Psoas muscle (tissue), 8 donors: ENCODE results near the gene TEX52. TPM values are rescaled to one million over a fixed set of nuclear protein-coding genes. Genes with fewer than 3 reads are reported as not detected.
A peak's percentile ranks its signal among the peaks of the same experiment; 100 is the strongest.

Experiments
- ATAC-seq, 4 donors: fragments of 200-7000 bp; cut with Tn5 transposase; one replicate each; pipeline ENCODE4 v1.9.1; 2020; ENCODE audit warnings: moderate library complexity in 3 of 4, mild to moderate bottlenecking in 2 of 4
- DNase-seq, 2 donors: peaks; one replicate each; pipeline ENCODE4 v3.0.0-alpha.2; 2020
- H3K27ac ChIP-seq: fragments of 200-600 bp; one replicate; pipeline ENCODE4 v1.8.0; 2022
- H3K27me3 ChIP-seq, 3 donors: fragments of 200-600 bp in 1 of 3; one replicate each; pipeline versions ENCODE4 v1.6.1 to v1.8.0; 2013 to 2022; ENCODE audit warnings: low read length in 2 of 3, mild to moderate bottlenecking in 2 of 3, moderate library complexity in 1 of 3; ENCODE audit not compliant: insufficient read depth in 3 of 3
- H3K36me3 ChIP-seq, 2 donors: fragments of 200-600 bp in 1 of 2; one replicate each; pipeline versions ENCODE4 v1.6.1 to v1.8.0; 2013 to 2022; ENCODE audit warnings: low read depth in 1 of 2, mild to moderate bottlenecking in 1 of 2, moderate library complexity in 1 of 2; ENCODE audit not compliant: insufficient read depth in 1 of 2
- H3K4me1 ChIP-seq: fragments of 200-600 bp; one replicate; pipeline ENCODE4 v1.8.0; 2022
- H3K4me3 ChIP-seq: fragments of 200-600 bp; one replicate; pipeline ENCODE4 v1.8.0; 2022; ENCODE audit warnings: mild to moderate bottlenecking
- H3K9me3 ChIP-seq: fragments of 200-600 bp; one replicate; pipeline ENCODE4 v1.8.0; 2022
- CTCF ChIP-seq: fragments of 200-600 bp; IDR thresholded peaks from one replicate; pipeline ENCODE4 v1.8.0; 2022; ENCODE audit warnings: antibody characterized with exemption
- WGBS, 3 donors: extraction: QIAGEN DNeasy Blood & Tissue Kit; methylation state at CpG; one replicate each; pipeline versions ENCODE4 v1.1.6 to v1.1.7; 2013; 5-methylcytosine and 5-hydroxymethylcytosine counted together
- intact Hi-C, 2 donors: fragments of 100-400 bp; cut with DNase I; formaldehyde crosslinking; loops; one replicate each; pipeline versions ENCODE4 v1.11.0 to v1.14.2; 2022
- polyA plus RNA-seq, 3 donors: library from polyadenylated mRNA; stranded (reverse); fragments of 200-250 nt; gene quantifications; one replicate each; pipeline ENCODE4 v1.2.3, GENCODE V29; 2013
- total RNA-seq, 4 donors: library from RNA; stranded (reverse); fragmentation: NEBNext Ultra II Directional in 2 of 4; extraction: Animal tissue kit (Norgen Biotek cat#: 25700) in 2 of 4; gene quantifications; one replicate each; pipeline versions ENCODE4 v1.2.1 to v1.2.4, GENCODE V29; 2021 to 2023
- donor health status: healthy with polysubstance abuse.
- donor health status: DM: no; HTN: no; CAD: no; lungs with moderate emphysema.
- donor health status: Bipolar disorder and iron deficiency.
- donor health status: healthy.
- donor health status: DM: yes; HTN: yes; CAD: no.
- donor health status: DM: no; HTN: no; CAD: no.
- donor health status: DM: no; HTN: no; CAD: no.
- donor health status: DM: yes; HTN: yes; CAD: no.

The TEX52 gene
- total and polyA plus RNA-seq, 7 donors = not detected

GRCh38 chr12:2835691-2836403 is 21.0 kb downstream of the TEX52 start:
- 64 to 69% (median 67%) methylated on average over 4 of the region's 4 CpGs for WGBS, 3 donors
- H3K4me3 ChIP-seq = no peak overlapping the region

GRCh38 chr12:2834581-2835491 is 22.0 kb downstream of the TEX52 start, which contains the start of gene NRIP2:
Gene NRIP2 (minus strand): TSS chr12:2835035. CDS start chr12:2834983, 52 bp downstream.
- H3K27ac ChIP-seq = no peak within 1 kb of the TSS
- peak; percentile 42 to 63 (median 54) for ATAC-seq
- intact Hi-C loops = no loop called here
- TF ChIP-seq CTCF = no peak
- peaks cover 0 to 49% of the 10 kb centered on the region in 2 donors for H3K36me3 ChIP-seq
- H3K9me3 ChIP-seq = no peaks in the 10 kb centered on the region
- 7 to 14% (median 10%) methylated on average over 27 to 32 of the region's 32 CpGs for WGBS, 3 donors
- peak; percentile 35 to 51 for DNase-seq
- H3K4me1 ChIP-seq = peaks cover 6% of the 10 kb centered on the region
- H3K27me3 ChIP-seq = no peaks in the 10 kb centered on the region
- peak within 1 kb of the TSS; percentile 46 for H3K4me3 ChIP-seq

More at GRCh38 chr12:2835691-2836403, 21.0 kb downstream of the TEX52 start:
- TF ChIP-seq CTCF = no peak
- Histone ChIP-seq H3K27ac (no peak overlapping the region), H3K9me3 (no peaks in the 10 kb centered on the region), H3K36me3 (peaks cover 0 to 41% of the 10 kb centered on the region in 2 donors), H3K4me1 (peaks cover 6% of the 10 kb centered on the region), H3K27me3 (no peaks in the 10 kb centered on the region)
- intact Hi-C loops = no loop called here
- ATAC-seq (no peak), DNase-seq (no peak)

GRCh38 chr12:2833810-2834209 is 23.0 kb downstream of the TEX52 start:
- H3K27me3 ChIP-seq = no peaks in the 10 kb centered on the region
- intact Hi-C loops = no loop called here

GRCh38 chr12:2833327-2833726 is 23.5 kb downstream of the TEX52 start:
- intact Hi-C loops = no loop called here
- H3K4me3 ChIP-seq = peak overlapping the region; percentile 46
- no peak overlapping the region for H3K27ac ChIP-seq

More at GRCh38 chr12:2833810-2834209, 23.0 kb downstream of the TEX52 start:
- TF ChIP-seq CTCF = no peak
- H3K27ac ChIP-seq = no peak overlapping the region
- peak overlapping the region; percentile 46 for H3K4me3 ChIP-seq
- H3K9me3 ChIP-seq = no peaks in the 10 kb centered on the region
- ATAC-seq (peak in 2 of 4 donors; percentile 9), DNase-seq (peak in 1 of 2 donors; percentile 40)
- peaks cover 6% of the 10 kb centered on the region for H3K4me1 ChIP-seq
- H3K36me3 ChIP-seq = peaks cover 0 to 53% of the 10 kb centered on the region in 2 donors
- WGBS, 3 donors = 50 to 61% (median 59%) methylated on average over 9 of the region's 9 CpGs

More at GRCh38 chr12:2833327-2833726, 23.5 kb downstream of the TEX52 start:
- Histone ChIP-seq H3K27me3 (no peaks in the 10 kb centered on the region), H3K4me1 (peaks cover 6% of the 10 kb centered on the region), H3K36me3 (peaks cover 0 to 53% of the 10 kb centered on the region in 2 donors), H3K9me3 (no peaks in the 10 kb centered on the region)
- DNase-seq (no peak), ATAC-seq (no peak)
- TF ChIP-seq CTCF = no peak
- 50 to 58% (median 52%) methylated on average over 5 of the region's 5 CpGs for WGBS, 3 donors
